NCI-H748 (cell line): ENCODE measurements around the gene SLC9A1.

Source experiments
- DNase-seq: peaks from one replicate; lab custom pipeline; 2025; ENCODE audit not compliant: unreplicated experiment; lab: John Stamatoyannopoulos, UW

SLC9A1 gene

GRCh38 chr1:27084107-27084506 is 70.8 kb downstream of the SLC9A1 start:
- no peak for DNase-seq

- no peak for DNase-seq
Observed at GRCh38 chr1:27077968-27078367, 77.0 kb downstream of the SLC9A1 start.

GRCh38 chr1:27076803-27077202 is 78.1 kb downstream of the SLC9A1 start:
- DNase-seq: no peak

- DNase-seq: no peak
Observed at GRCh38 chr1:27074175-27074780, 80.6 kb downstream of the SLC9A1 start.

- DNase-seq: peak; percentile 5
Observed at GRCh38 chr1:27071049-27071416, 83.9 kb downstream of the SLC9A1 start.

- no peak for DNase-seq
Observed at GRCh38 chr1:27070390-27071048, 84.4 kb downstream of the SLC9A1 start.

GRCh38 chr1:27068922-27069321 is 86.0 kb downstream of the SLC9A1 start:
- DNase-seq: no peak

GRCh38 chr1:27065999-27066630 is 88.8 kb downstream of the SLC9A1 start:
- no peak for DNase-seq

GRCh38 chr1:27060891-27061290 is 94.0 kb downstream of the SLC9A1 start:
- no peak for DNase-seq

GRCh38 chr1:27058966-27059669 is 95.8 kb downstream of the SLC9A1 start:
- DNase-seq: no peak

- peak; percentile 56 for DNase-seq
Observed at GRCh38 chr1:27057801-27058625, 96.9 kb downstream of the SLC9A1 start.

- DNase-seq: peak; percentile 63
Observed at GRCh38 chr1:27057389-27057788, 97.5 kb downstream of the SLC9A1 start.

GRCh38 chr1:27053977-27054753 is 100.8 kb downstream of the SLC9A1 start:
- DNase-seq: no peak

GRCh38 chr1:27052527-27052926 is 102.4 kb downstream of the SLC9A1 start:
- no peak for DNase-seq

- peak; percentile 18 for DNase-seq
Observed at GRCh38 chr1:27049607-27050006, 105.3 kb downstream of the SLC9A1 start.

- no peak for DNase-seq
Observed at GRCh38 chr1:27049100-27049499, 105.8 kb downstream of the SLC9A1 start.
